Lower leg skin (tissue), 4 donors: Measurements from ENCODE around the gene FPR1. TPM values are rescaled to one million over a fixed set of nuclear protein-coding genes. Genes with fewer than 3 reads are reported as not detected.

ENCODE experiments used
- DNase-seq, 2 donors: peaks; one replicate each; pipeline ENCODE4 v3.0.0-alpha.2; 2019; ENCODE audit warnings: low spot score in 2 of 2
- H3K4me3 ChIP-seq: fragments of 200-600 bp; sonication (generic); 2 replicates; pipeline ENCODE4 v1.5.1; 2017; ENCODE audit warnings: mild to moderate bottlenecking, low read depth; ENCODE audit not compliant: poor library complexity, severe bottlenecking
- CTCF ChIP-seq, 3 donors: fragments of 450-650 bp; IDR thresholded peaks; one replicate each; pipeline ENCODE4 v1.5.1; 2016; ENCODE audit warnings: antibody characterized with exemption in 3 of 3, mild to moderate bottlenecking in 3 of 3, moderate library complexity in 2 of 3
- POLR2A ChIP-seq, 2 donors: fragments of 450-650 bp; IDR thresholded peaks; one replicate each; pipeline ENCODE4 v1.6.1; 2016 to 2017; ENCODE audit warnings: antibody characterized with exemption in 2 of 2, mild to moderate bottlenecking in 1 of 2, moderate library complexity in 1 of 2
- WGBS, 2 donors: methylation state at CpG; one replicate each; pipeline ENCODE4 v1.1.5; 2018; 5-methylcytosine and 5-hydroxymethylcytosine counted together
- intact Hi-C: fragments of 100-400 bp; cut with DNase I; formaldehyde crosslinking; loops from one replicate; pipeline ENCODE4 v1.15.0; 2023; ENCODE audit warnings: low total_unique reads
- total RNA-seq, 4 donors: library from RNA; depleted of rRNA; stranded (reverse); fragments of >200 nt; gene quantifications; one replicate each; pipeline ENCODE4 v1.1.0, GENCODE V29; 2016

Gene FPR1
- total RNA-seq, 4 donors from 2014 or later: 1.7 to 7.6 (median 4.1) TPM

GRCh38 chr19:51761696-51762095 is 10.0 kb upstream of the FPR1 start:
- no peak overlapping the region for H3K4me3 ChIP-seq
- intact Hi-C loops: no loop called here
- DNase-seq: no peak
- TF ChIP-seq POLR2A (IDR thresholded peaks at IDR 0.05) (no peak), CTCF (IDR thresholded peaks at IDR 0.05) (no peak)
- 83 to 85% methylated on average over 7 of the region's 7 CpGs for WGBS, 2 donors

- 59 to 67% methylated on average over 8 of the region's 8 CpGs for WGBS, 2 donors
- DNase-seq: no peak
- H3K4me3 ChIP-seq: no peak within 1 kb of the TSS
- intact Hi-C loops: no loop called here
- TF ChIP-seq POLR2A (IDR thresholded peaks at IDR 0.05) (no peak), CTCF (IDR thresholded peaks at IDR 0.05) (no peak)
These were observed 9.1 kb upstream of the FPR1 start, which contains the start of gene FPR2 for GRCh38 chr19:51760697-51761356. TSS of gene FPR2 (plus strand) at chr19:51761180. CDS start at chr19:51768659, 7,479 bp downstream.

- H3K4me3 ChIP-seq: no peak overlapping the region
- TF ChIP-seq CTCF (IDR thresholded peaks at IDR 0.05): no peak
- no peak for DNase-seq
- 80 to 89% methylated on average over 7 of the region's 7 CpGs for WGBS, 2 donors
- intact Hi-C loops: no loop called here
These were observed 3.9 kb upstream of the FPR1 start for GRCh38 chr19:51755571-51755970.

- intact Hi-C loops: no loop called here
- no peak overlapping the region for H3K4me3 ChIP-seq
- no peak for DNase-seq
- WGBS, 2 donors: 82 to 86% methylated on average over 4 of the region's 4 CpGs
- no peak for TF ChIP-seq CTCF (IDR thresholded peaks at IDR 0.05)
- TF ChIP-seq POLR2A (IDR thresholded peaks at IDR 0.05): no peak
These were observed 3.1 kb upstream of the FPR1 start for GRCh38 chr19:51754770-51755169.

- 85 to 96% methylated on average over 6 of the region's 6 CpGs for WGBS, 2 donors
- H3K4me3 ChIP-seq: no peak overlapping the region
- TF ChIP-seq POLR2A (IDR thresholded peaks at IDR 0.05) (no peak), CTCF (IDR thresholded peaks at IDR 0.05) (no peak)
- intact Hi-C loops: no loop called here
- peak in 1 of 2 donors; percentile 32 for DNase-seq
These were observed 2.4 kb upstream of the FPR1 start for GRCh38 chr19:51754109-51754508.
